NCI-H2227 treated with DMSO at 0.1 percent for 48 hours (cell line): ENCODE data around the gene DCTN3.
A peak's percentile ranks its signal among the peaks of the same experiment; 100 is the strongest.

Experiments
- DNase-seq: peaks from one replicate; lab custom pipeline; 2025; lab: John Stamatoyannopoulos, UW

The DCTN3 gene

DNA sequence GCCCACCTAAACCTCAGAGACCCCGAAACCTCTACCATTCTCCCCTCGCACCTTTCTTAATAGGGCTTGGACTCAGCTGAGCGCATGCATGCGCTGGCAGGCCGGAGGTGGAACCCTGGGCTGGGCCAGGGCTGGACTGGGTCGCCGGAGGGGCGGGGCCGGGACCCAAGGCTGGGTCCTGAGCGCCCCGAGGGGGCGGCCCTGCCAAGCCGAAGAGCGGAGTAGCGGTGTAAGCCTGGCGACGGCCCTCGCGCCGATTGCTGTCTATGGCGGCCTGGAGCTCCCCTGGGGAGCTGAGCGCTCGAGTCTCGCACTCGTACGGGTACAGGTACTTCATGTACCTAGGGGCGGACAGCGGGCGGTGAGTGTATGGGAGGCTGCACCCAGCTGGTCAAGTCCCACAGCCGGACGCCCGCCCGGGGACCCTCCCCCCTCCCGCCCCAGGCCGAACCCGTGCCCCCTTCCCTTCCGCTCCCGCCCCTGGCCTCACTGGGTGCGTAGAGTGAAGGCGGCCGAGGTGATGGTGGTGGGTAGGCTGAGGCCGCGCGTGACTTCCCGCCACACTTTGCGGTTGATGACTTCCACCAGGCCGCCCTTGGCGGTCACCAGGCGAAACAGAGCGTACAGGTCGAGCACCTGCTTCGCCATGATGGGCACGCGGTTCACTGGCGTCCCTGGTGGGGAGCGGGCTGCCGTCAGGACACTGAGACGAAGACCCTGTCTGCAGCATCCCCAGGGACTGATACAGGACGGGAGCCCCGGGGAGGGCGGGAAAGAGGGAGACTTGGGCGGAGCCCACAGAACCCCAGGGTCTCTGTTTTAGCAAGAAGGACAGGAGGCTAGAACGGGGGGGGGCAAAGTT is 3.3 kb upstream of the DCTN3 start:
- no peak for DNase-seq

DNA sequence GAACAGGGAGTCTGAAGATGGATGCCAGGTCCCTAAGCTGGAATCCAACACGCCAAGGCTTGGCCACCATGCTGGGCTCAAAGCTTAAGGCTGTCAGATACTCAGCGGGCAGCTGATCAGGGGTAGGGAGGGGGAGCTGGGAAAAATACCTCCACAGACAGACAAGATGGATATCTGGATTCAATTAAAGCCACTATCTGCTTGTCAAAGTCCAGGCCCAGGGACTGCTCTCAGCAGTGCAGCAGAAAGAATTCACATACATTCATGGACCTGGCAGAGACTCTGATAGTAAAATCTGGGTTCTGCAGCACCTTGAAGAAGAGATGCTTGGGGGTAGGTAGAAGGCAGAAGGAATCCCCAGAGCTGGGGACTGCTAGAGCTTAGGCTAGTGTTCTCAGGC is 5.2 kb downstream of the DCTN3 start:
- DNase-seq = no peak

DNA sequence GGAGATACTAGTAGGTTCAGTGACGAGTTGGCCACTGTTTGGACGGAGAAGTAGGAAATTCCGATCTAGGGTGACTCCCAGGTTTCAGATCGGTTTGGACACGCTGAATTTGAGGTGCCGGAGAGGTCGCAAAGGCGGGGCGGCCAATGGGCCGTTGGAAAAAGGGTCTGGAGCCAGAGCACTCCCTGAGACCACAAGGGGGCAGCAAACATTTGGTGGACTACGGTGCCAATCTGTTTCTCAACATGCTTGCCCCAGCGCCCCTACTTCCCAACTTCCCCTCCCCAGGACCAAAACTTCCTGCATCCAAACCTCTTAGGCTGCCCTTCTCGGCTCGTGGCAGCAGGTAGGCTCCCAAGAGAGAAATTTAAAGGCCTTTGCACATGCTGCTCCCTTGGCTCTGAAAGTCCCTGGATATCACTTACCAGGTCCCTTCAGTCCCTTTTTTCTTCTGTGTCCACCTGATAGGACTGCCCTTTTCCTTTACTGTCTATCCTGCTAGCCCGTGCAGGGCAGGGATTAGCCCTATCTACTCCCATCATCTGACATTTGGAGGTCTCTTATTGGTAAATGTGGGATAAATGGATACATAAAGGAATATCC is 7.4 kb downstream of the DCTN3 start:
- peak; percentile 29 for DNase-seq

DNA sequence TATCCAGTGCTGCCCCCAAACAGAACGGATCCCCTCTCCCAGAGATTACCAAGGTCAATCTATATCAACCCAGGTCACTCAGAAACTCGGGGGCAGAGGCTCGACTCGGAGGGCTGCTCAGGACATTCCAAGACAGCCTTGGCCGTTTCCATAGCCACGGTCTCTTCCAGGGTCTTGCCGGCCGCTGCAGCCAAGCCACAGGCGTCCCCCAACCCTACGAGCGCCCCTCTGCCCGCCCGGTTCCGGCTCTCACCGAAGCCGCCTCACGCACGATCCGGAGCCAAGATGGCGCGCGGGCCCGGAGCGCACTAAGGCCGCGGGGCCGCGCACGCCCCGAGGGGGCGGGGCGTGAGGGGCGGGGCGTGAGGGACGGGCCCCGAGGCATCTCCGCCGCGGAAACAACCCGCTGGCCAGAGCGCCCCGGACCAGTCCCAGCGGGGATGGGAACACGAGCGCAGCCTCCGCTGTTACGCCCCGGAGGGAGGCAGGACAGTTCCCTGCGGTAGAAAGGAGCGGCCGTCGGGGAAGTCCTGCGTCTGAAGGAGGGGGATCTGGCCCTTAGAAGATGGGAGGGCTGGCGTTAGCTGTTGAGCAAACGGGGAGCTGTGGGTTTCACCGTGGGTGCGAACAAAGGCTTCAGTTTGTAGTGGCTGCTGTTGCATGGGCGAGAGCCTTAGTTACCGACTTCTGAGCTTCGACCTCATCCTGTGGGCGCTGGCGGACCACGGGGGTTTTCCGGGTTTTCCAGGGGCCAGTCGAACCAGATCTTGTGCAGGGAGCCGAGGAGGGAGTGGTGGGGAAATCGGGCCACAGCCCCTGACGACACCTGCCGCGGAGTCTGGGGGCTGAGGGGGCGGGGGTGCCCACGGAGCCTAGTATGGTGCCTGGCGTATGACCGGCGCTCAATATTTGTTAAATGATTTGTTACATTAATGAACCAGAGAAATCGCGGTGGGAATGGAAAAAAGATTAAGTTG is 8.2 kb downstream of the DCTN3 start, which contains the start of gene RPP25L:
RPP25L (minus strand) TSS at position 287 of the 977 bp plus-strand sequence. CDS start 801 bp downstream, outside the sequence.
- DNase-seq = peak; percentile 71

DNA sequence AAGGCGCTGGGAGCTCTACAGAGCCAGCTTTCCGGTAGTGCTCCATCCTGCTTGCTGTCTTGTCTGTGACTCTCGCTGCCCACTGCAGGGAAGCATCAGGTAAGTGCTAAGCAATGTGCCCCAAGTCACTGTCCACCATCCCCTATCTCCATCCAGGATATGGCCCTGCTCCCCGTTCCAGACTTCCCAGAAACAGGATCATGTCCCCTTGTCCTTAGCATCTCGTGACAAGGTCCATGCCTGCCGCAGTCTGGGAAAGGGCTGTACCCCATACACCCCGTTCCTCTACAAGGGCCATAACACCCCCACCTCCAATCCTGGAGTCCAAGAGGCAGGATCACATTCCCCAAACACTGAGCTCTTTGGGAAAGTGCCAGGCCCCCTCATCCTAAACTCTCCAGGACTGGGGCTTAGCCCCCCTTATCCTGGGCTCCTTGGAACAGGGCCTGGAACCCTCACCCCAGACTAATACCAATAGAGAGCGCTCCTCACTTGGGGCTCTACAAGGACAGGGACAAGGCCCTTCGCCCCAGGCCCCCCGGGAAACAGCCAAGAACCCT is 9.0 kb downstream of the DCTN3 start:
- no peak for DNase-seq

DNA sequence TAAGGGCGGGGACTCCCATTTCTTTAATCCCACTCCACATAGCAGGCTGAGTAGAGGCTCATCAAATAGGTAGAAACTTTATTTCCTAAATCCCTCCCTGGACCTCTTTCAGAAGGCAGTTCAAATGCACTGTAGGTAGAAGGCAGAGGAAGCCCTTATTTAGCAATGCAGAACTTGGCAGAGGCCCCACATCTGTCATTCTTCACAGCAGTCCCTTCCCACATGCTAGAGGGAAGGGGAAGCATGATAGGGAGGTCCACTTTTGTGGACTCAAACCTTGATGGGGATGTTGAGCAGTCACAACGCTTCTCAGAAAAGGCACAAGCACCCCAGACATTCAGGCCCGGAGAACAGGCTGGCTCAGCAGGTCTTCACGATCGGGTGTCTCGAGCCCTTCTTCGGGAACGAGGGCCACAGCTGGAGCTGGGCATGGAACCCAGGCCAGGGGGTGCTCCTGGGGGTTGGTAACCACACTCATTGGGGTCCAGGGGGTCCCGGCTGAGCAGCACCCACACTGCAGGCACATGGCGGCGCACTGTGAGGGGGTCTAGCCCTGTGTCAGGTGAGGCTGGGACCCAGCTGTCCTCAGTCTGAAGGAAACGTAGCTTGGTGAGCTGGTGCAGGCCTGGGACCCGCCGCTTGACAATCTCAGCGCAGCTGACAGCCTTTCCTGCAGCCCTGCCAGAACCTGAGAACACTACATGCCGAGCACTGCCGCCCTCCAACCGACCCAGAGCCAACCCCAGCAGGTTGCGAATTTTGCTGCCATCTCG is 9.7 kb downstream of the DCTN3 start:
- DNase-seq = no peak

DNA sequence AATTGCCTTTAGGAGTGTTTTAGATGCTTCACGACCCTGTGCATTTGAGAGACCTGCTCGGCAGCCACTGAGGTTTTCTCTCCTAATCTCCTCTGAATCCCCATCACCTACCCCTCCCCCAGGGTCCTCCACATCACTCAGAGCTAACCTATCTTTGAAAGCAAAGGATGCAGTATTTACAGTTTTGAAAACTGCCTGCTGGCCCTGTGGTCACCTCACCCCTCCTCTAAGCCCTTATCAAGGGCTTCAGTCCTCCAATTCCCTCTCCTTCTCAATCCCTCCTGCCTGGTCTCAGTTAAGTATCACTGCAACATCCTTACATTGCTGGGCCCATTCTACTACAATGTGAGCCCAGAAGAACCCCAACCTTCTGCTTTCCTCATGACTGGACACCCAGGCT is 13.0 kb downstream of the DCTN3 start:
- DNase-seq = peak; percentile 8

DNA sequence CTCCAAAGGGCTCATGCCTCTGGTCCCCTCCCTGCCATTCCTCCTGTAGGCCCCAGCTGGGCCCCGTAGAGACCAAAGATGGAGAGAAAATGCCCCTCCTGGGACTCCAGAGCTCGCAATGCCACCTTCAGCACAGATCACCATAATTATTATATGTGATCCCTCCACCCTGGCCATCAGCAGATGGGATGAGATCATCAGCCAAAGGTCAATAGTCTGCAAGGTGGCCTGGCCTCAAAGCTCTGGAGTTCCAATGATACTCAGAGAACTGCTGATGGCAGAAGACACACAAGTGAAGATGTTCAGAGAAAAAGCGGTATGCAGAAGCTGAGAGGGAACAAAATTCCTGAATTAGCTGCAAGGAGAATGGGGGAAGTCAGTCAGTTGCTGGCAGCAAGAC is 13.4 kb downstream of the DCTN3 start:
- DNase-seq = no peak

DNA sequence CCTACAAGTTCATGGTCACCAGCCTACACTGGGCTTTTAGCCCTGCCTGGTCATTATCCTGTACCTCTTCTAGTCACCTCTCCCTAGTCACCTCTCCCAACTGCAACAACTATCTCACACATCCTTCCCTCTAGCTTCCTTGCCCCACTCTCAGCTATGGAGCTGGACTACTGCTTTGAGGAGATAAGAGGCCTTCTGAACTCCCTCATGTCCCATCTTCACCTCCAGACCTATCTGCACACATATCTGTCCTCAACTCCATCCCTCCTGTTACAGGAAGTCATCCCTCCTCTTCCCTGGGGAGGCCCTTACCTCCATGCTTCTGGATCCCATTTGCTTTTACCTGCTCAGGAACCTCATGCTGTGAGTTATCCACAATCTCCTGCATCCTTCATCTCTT is 14.1 kb downstream of the DCTN3 start:
- no peak for DNase-seq

DNA sequence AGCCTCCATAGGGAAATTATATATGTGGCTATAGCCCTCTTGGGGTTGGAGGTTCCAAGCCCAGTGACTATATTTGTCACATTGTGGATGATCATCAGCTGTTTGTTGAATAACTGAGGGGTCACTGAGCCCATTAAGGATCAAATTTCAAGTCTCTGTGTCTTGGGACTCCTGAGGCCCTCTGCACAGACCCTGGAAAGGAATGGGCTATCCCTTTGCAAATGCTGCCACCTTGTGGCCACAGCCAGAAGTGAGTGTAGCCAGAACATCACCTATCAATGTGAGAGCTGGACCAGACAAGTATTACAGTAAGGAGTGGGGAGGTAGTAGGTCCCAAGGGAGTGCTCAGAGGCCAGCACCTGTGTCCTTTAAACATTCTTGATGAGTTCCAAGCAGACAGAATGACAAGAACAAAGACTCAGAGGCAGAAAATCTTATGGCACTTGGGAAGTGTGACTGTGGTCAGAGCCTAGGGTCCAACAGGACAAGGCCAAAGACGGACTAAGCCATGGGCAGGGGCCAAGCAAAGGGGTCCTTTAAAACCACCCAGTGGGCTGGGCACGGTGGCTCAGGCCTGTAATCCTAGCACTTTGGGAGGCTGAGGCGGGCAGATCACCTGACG is 16.6 kb downstream of the DCTN3 start:
- DNase-seq = peak; percentile 74

DNA sequence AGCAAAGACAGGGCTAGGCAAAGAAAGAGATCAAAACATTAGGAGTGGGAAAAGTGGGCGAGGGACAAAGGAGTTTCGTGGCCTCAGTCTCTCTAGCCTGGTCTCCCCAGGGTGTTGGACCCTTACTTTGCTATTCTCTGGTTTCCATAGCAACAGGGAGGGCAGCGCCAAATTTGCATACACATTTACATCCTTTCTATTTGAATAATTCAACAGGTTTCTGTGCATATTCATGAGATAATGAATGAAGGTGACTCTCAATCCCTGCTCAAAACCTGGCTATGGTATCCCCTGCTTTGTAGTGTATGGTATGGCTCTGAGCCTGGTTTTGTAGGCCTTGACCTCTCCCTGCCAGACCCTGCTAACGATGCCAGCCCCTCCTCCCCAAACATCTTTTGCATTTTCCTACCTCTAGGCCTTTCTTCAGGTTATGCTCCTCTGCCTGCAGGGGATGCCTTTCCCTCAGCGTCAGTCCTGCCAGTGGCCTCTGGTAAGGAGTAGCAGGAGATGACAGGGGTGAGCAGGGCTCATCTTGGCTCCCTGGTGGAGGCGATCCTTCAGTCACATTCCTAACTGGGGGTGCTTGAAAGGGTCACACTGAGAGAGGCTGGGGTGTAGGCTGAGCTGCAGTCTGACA is 18.2 kb downstream of the DCTN3 start:
- DNase-seq = no peak

DNA sequence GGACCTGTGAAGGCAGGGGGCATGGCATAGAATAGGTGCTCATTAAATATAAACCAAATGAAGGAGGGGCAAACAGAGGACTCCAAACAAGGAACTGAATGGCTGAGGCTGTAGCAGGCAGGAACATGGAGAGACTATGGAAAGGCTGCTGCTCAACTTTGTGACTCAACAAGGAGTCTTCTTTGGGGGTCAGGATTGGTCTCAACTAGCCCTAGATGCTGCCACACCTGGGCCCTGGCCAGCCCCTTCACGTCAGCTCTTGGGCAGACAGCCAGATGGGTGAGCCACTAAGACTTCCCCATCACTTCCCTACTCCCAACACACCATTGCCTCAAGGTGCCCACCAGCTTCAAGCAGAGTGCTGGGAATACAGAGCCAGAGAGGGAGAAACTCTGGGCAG is 19.4 kb downstream of the DCTN3 start:
- DNase-seq = no peak

DNA sequence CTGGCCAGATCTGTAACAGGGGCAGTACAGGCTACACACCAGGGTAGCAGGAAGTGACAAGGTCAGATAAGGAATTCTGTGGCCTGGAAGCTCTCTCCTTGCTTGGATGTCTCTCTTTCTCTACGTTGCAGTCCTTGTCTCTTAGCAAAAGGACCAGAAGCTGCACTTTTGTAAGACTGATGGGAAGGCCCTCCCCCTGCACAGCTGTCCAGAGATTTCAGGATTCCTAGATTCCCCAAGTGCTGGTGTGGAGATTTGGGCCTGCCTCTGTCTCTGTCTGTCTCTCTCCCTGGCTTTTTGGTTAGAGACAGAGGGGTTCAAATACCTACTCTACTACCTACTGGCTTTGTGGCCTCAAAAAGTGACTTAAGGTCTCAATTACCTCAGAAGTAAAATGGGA is 20.7 kb downstream of the DCTN3 start:
- DNase-seq = no peak

DNA sequence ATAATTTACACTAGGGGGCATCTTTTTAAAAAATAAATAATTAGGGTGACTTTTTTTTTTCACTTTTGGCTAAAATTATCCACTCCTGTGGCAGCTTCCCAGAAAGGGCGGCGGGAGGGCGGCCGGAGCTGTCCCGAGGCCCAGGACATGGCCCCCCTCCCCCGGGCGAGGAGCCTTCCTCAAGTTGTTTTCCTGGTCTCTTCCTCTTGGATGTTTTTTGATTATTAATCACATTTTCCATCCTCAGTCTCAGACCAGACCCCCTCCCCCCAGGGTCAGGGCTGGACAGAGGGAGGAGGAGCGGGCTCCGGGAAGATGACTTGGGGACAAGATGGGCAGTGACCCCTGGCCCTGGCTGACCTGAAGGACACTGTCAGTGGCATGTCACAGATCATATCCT is 26.1 kb downstream of the DCTN3 start:
- no peak for DNase-seq

DNA sequence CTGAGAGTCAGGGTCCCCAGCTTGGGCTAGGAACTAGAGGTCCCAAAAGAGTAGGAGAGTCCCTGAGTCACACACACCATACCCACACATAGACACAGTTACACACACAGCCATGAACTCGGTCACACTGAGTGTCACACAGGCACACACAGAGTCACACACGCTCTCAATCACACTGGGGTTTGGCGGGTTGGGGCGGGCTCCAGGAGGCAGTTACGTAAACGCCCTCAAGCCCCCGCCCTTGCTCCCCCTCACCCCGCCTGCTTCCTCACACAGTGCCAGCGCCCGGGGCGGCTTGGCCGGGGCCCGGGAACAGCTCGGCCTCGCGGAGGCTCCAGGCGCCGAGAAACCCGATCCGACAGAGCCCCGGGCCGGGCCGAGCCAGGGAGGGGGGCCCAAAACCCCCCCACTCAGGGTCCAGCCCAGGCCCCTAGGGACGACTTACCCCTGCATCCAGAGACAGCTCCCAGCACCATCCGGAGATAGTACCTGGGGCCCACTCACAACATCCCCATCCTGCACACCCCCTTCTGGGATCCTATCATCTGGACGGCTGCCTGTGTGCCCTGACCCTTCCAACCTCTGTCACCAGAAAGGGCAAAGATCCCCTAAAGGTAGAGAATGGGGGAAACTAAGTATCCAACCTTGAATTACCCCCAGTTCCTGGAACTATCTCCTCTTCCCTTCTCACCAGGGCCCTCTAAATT is 27.2 kb downstream of the DCTN3 start:
- no peak for DNase-seq

DNA sequence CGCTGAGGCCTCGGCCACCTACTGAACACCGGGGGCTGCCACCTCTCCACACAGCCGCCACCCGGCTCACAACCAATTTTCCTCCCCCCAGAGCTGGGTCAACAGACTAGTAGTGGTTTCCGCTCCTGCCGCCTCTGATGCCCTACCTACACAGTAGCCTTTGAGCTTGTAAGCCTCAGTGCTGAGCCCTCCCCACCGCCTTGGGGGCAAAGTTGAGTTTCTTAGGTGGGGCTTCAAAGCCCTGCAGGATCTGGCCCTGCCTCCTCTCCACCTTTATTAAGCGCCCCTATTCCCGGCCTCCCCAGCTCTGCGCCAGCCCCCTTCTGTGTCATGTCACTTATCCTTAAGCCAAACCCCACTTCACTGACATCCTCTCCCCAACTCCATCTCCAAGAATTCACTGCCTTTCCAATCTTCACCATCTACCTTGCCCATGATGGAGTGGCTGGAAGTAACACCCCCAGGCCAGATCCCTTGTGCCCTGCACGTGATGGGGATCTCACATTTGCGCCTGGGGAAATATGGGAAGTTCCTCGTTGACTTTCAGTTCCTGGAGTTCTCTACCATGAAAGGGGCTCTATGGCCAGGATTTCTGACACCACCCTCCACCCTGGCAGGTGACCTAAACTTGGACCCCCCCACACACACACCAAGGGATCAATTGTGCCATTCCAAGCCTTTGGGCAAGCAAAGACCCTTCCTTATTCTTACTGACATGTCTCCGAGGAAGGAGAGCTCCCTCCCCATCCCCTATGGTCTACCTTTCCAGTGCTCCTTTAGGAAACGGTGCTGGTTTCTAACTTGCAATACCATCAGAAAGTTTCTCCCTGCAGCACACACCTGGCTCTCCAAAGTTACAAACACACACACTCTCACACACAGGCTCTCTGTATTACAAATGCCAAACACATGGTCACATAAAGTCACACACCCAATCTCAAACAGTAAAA is 28.1 kb downstream of the DCTN3 start:
- DNase-seq = no peak

DNA sequence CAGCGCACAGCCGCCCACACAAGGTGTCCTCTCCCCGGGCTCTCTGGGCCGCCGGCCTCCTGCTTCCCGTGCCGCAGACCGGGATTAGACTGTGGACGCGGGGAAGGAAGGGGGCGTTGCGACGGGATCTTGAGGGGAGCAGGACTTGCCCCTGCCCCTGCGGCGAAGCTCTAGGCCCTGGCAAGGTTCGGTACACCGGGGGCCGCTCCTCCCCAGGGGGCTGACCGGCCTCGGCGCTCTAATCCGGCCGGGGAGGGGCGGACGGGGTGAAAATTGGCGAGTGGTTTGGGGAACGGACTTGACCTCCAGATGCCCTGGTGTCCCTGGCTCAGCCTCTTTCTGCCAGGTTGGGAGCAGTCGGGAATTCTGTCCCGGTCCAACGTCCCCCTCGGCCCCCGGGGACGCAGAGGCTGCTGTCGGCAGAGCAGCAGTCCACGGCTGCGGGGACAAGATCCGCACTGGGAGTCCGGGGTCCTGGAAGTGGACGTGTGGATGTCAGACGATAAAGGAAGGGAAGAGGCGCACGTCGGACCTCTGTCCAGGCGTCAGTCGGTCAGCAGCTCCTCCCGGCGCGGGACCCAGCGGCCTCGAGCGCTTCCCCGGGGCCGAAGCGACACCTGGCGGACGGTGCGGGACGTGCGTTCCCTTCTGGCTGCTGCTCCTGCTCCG is 28.9 kb downstream of the DCTN3 start:
- DNase-seq = peak; percentile 39
